HG03439 (cell line): ENCODE data around the gene STEAP1B.

Experiments
- ATAC-seq: cut with Tn5 transposase; IDR thresholded peaks from one replicate; pipeline ENCODE4 v1.9.1; 2021; ENCODE audit warnings: mild to moderate bottlenecking, moderate library complexity; ENCODE audit not compliant: unreplicated experiment

The STEAP1B gene

GRCh38 chr7:22377703-22378102 is 122.3 kb downstream of the STEAP1B start:
- ATAC-seq, result no peak

DNA sequence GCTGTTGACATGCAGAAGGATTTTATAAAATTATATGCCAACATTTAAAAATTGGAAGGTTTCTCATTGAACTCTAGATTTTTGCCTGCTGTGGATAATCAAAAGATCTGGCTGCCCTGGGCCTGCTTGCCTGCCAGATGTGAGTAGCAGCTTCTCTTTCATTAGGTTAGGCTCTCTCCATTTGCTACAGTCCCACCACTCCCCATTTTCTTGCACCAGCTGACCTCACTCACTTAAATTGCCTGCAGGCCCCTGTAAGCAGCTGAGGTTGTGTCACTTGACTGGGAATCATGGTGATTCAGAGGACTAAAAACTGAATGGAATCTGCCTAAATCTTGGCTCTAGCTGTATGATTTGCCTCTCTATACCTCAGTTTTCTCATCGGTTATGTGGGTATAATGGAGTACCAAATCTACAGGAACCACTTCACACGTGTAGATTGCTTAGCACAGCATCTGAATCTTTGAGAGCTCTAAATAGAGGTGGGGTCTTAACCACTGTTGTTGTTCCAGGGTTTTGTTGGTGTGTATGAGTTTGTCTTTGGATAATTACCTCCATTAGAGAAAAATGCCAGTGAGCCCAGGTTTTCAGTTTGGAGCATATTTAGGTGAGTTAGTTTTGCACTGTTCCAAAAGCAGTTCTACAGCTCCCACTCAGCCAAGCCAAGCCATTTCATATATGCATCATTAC is 124.5 kb downstream of the STEAP1B start:
- ATAC-seq, result no peak

GRCh38 chr7:22373911-22374310 is 126.1 kb downstream of the STEAP1B start:
- ATAC-seq, result no peak

DNA sequence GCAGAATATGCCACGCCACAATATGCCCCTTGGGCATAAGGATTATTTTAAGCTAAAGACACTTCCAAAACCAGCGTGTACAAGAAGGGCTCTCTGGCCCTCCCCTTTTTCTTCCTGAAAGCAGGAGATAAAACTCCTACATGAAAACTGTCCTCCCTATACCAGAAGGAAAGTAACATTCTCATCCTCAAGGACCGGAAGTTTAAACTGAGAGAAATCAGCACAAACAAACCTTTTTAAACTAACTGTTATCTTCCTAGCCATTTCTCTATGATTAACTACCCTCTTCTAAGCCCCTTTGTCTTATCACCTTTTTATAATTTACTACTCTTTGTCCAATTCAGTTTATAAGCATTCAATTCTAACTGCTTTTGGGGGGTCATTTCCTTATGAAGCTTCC is 126.6 kb downstream of the STEAP1B start:
- ATAC-seq, result no peak

- ATAC-seq, result no peak
Measured at GRCh38 chr7:22372863-22373262, 127.1 kb downstream of the STEAP1B start.

DNA sequence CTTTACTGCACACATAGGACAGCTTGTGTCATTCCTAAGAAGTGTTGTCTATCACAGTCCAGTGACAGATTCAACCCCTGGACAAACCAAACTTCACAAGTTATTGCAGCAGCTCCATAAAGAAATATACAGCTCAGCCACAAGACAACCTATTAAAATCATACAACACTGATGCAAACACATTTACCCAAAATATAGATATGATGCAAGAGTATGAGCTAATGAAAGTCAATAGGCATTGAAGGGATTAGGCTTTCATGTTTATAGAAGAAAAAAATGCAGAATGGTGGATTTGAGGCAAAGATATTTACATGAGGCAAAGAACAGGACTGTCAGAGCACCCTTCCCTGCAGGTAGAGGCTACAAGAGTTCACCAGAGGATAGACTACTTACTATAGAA is 128.1 kb downstream of the STEAP1B start:
- no peak for ATAC-seq
